Dermis blood vessel endothelial cell (primary cell): ENCODE data around the gene ZDHHC14. TPM values are rescaled to one million over a fixed set of nuclear protein-coding genes. Genes with fewer than 3 reads are reported as not detected.
"Not testable (repeated sequence)": the region's sequence is repeated elsewhere in the genome, so short reads cannot be mapped to it uniquely, and the experiment has no call there.

ENCODE experiments used
- DNase-seq: peaks from one replicate; pipeline ENCODE4 v3.0.0; 2010
- total RNA-seq: library from RNA; depleted of rRNA; stranded (reverse); fragments of >200 nt; gene quantifications from 2 replicates; pipeline ENCODE4 v1.2.3, GENCODE V29; 2014

The ZDHHC14 gene
- total RNA-seq: 24.1 and 32.8 TPM in 2 replicates

DNA sequence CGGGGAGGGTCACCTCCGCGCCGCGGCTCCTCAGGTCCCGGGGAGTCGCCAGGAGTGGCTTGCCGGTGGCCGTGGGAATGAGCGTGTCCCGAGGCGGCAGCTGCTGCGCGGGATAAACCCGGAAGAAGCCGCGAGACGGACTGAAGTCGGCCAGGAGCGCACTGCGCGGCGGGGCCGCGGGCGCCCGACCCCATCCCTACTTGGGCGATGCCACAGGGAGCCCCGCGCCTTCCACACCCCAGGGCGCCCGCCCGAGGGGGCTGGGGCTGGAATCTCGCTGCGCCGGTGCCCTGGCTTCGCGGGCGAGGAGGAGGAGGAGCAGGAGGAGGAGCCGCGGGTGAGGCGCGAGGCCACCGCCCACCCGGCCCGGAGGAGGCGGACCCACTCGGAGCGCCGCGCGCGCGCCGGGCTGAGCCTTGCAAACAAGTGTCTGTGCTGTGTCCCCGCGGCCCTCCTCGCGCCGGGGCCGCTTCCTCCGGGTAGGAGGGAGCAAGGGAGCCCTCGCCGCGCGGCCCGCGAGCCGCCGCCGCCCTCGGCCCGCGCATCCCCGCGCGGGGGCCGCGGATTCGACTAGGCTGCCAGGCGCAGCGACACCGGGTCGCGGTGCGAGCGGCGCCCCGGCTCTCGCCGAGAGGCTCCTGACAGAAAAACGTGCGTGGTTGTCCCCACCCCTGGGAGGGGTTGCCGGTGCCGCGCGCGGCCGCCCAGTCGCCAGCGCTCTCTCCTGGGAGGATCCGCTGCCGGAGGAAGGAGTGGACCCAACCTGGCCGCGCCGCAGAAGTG, at the start of gene ZDHHC14:
ZDHHC14 (plus strand) TSS at position 412 of the 783 bp plus-strand sequence.
- peak; percentile 92 for DNase-seq

DNA sequence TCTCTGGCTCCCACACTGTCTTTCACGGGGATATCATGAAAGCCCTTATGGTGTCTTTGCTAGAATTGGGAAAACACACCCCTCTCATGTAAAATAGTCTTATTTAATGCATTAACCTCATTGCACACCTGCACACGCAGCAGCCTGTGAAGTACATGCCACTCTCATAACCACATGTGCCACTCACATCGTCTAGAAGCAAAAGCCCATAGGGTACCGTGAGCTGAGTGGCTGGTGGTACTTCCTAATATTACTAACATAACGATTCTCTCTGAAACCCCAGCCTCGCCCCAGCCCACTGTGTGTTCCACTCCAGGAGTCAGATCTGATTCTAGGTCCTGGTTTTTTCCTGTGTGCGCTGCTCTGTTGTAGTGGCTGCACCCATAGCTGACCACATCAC, 48.2 kb upstream of the ZDHHC14 start:
- DNase-seq: no peak

GRCh38 chr6:157333537-157333936, 47.5 kb upstream of the ZDHHC14 start:
- no peak for DNase-seq

DNA sequence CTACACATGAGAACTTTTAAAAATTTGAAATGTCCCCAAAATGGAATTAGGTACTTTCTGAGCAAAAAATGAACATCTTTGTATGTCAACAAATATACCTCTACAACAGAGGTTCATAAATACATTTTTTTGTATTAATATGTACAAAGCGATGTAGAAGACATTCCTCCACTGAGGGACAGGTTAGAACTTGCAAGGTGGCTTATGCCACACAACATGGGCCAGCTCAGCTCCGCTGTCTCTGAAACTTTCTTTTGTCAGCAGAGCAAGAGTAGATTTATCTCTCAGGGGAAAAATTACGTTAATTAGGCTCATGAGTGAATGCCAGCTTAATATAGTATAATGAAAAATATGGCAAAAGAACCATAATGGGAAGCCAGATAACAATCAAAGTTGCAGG, 47.0 kb upstream of the ZDHHC14 start:
- no peak for DNase-seq

- DNase-seq: no peak
These were observed 45.2 kb upstream of the ZDHHC14 start for GRCh38 chr6:157335829-157336228.

- DNase-seq: not testable (repeated sequence)
These were observed 43.7 kb upstream of the ZDHHC14 start for GRCh38 chr6:157337276-157337675.

GRCh38 chr6:157337751-157338150, 43.2 kb upstream of the ZDHHC14 start:
- no peak for DNase-seq

DNA sequence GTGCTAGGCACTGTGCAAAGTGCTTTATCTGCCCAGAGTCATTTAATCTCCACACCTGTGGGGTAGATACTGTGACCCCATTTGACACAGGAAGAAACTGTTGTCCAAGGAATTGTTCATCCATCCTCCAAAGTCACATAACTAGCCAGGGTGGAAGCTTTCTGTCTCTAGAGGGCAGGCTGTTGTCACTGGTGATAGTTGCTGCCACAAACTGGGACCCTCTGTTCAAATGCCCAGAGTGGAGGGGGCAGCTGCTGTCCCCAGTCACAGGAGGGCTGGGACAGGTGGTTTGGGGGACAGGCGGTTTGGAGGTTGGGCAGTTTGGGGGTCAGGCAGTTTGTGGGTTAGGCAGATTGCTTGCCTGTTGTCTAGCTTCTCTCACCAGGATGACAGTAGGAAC, 41.6 kb upstream of the ZDHHC14 start:
- DNase-seq: no peak

DNA sequence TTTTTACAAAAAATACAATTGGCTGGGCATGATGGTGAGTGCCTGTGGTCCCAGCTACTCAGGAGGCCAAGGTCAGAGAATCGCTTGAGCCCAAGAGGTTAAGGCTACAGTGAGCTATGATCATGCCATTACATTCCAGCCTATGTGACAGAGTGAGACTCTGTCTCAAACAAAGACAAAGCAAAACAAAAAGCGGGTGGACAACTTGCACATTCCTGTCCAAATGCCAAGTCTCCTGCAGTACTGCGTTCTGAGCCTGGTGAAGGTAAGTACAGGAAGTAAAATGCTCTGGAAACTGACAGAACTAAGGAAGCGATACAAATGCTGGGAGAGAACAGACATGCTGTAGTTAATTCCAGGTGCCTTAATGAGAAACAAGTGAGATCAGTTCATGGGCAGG, 37.3 kb upstream of the ZDHHC14 start:
- DNase-seq: no peak

- DNase-seq: no peak
These were observed 34.6 kb upstream of the ZDHHC14 start for GRCh38 chr6:157346373-157346772.

GRCh38 chr6:157358287-157358686, 22.7 kb upstream of the ZDHHC14 start:
- no peak for DNase-seq

GRCh38 chr6:157361886-157362285, 19.1 kb upstream of the ZDHHC14 start:
- DNase-seq: no peak

- DNase-seq: no peak
These were observed 16.3 kb upstream of the ZDHHC14 start for GRCh38 chr6:157364705-157365104.

DNA sequence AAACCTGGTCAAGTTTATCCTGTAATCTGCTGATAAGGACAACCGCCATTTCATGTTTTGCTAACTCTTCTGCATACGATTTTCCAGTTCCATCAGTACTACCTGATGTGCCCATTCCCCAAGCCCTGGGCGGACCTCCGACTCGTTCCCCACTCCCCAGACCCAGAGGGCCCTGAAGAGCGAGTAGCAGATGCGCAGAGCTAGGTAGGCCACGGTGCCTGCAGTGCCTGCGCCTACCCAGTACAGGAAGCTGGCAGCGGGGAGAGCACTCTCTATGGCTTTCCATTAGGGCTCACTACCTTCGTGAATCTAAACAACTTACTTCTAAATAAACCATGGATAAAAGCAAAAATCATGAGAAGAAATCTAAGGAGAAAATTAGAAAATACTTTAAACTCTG, 14.3 kb upstream of the ZDHHC14 start:
- DNase-seq: no peak

DNA sequence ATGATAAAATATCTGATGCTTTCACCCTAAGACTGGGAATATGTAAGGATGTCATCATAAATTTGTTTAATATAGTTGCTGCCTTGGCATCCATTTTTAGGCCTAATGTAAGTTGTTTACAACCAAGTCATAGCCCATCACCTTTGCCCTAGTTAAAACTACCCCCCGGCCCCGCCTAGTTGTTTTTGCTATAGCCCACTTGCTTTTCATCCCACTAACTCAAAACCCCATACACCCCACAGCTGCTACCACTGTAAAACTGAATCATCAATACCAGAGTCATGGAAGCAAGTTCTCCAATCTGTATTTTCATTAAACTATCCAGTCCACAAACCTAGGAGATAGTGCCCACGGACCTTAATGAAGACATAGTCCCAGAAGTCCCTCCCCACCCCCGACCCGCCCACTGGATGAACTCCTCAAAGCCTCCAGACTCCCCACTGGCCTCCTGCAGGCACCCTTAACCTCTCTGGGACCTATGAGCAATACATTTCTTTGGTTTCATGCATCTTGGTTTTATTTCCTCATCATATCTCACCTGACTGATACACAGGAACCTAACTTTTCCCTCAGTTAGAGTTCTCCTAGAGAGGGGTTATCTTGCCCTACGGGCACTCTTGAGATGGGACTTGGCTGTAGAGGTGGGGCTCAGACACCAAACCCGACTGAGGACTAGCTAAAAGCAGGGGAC, 12.5 kb upstream of the ZDHHC14 start:
- no peak for DNase-seq

GRCh38 chr6:157370755-157371154, 10.2 kb upstream of the ZDHHC14 start:
- DNase-seq: no peak

DNA sequence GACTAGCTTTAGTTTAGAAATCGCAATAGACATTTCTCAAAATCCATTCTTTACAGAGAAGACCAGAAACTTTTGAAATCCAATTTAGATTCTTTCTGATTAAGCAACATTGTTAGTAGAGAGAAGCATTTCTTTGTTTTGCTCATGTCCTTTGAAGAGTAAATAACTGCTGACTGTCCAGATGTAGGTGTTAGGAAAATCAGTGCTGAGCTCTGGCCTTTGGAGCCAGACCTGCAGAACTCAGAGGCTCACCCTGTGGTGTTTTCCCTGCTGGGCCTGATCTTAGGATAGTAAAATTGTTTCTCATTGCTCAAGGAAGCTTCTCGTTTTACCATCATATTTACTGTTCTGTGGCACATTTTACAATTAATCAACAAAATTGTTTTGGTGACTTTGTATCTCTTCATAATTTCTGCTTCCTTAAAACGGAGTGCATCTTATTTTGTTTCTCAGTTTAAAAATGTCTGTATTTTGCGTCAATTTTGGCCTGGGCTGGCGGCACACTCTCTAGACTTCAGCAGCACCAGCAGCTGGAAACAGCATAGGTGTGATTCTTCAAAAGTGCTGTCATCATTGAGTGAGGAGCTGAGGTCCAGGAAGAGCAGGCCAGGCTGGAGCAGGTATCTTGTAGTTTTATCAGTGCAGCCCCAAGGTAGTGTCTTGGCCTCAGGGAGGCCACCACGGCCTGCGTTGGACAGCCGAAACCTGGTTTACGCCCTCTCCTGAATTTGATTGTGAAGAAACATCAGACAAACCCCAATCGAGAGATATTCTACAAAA, 8.3 kb upstream of the ZDHHC14 start:
- DNase-seq: no peak

DNA sequence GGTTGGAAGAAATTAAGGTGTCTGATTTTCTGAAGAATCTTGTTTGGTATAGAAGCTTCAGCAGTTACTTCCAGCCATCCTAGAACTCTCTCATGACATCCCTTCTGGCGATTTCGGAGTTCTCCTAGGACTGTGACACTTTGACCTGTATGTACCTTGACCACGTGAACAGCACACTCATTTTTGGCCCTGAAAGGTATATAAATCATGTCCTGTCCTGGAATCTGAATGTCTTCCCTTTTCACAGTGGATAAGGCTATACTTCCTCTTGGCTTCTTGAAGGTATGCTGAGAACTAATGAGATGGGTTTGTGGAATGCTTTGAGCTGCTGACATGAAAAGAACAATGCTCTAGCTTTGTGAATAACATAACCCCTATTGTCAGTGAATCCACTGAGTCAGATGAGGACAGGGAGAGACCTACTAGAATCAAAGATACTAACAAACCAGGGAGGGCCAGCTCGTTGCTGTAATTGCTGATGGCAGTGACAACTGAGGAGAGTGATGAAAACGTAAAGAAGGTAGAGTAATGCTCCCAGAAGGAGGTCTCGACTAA, 6.0 kb upstream of the ZDHHC14 start:
- peak; percentile 25 for DNase-seq

GRCh38 chr6:157376241-157376640, 4.7 kb upstream of the ZDHHC14 start:
- DNase-seq: no peak

GRCh38 chr6:157376706-157377230, 4.2 kb upstream of the ZDHHC14 start:
- DNase-seq: no peak

DNA sequence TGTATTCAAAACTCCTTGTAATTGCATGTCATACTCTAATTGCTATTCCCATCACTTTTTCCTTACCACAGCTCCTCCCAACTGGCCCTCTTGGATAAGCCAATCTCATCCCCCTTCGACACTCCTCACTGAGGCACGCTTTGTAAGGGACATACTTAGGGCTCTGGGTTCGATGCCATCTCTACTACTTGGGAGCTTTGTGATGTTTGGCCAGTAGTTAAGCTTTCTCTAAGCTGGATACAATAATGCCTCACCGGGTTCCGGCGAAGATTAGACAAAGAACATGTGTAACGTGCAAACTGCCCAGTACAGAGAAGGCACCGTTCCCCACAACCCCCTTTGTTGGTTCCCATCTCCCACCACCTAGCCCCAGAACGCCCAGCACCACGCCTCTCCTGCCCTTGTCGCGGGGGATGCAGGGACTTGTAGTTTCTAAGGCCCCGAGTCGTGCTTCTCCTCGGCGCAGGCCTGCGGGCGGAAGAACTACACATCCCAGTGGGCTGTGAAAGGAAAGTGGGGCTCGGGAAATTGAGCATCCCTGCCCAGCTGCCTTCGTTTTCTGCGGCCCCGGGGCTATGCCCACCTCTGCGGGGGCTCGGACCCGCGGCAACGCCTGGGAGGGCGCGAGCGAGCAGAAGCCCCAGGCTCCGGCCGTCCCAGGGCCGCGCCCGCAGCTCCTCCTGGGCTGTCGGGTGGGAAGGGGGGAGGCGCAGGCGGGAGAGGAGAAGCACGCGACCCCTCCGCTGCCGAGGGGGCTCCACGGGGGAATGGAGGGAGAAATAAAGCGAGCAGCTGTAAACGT, 1.1 kb upstream of the ZDHHC14 start:
- DNase-seq: peak; percentile 94

- no peak for DNase-seq
These were observed 572 bp upstream of the ZDHHC14 start for GRCh38 chr6:157380458-157380778.
